CD14-positive monocyte (primary cell): ENCODE data around the gene SPATA16. TPM values are rescaled to one million over a fixed set of nuclear protein-coding genes. Genes with fewer than 3 reads are reported as not detected.

Experiments
- DNase-seq, 3 donors: peaks; one replicate each; pipeline ENCODE4 v3.0.0-alpha.2; 2011 to 2022
- H2AFZ ChIP-seq: 2 replicates; pipeline ENCODE4 v1.6.0; 2012; ENCODE audit warnings: mild to moderate bottlenecking, low read depth, low read length, inconsistent platforms; ENCODE audit not compliant: insufficient read depth, poor library complexity, severe bottlenecking
- H3K27ac ChIP-seq, 2 donors: 1 replicate in 1 of 2; 2 replicates in 1 of 2; pipeline ENCODE4 v1.5.1; 2012 to 2013; ENCODE audit warnings: low read length in 2 of 2, control low read depth in 1 of 2, inconsistent platforms in 1 of 2, low read depth in 1 of 2, mild to moderate bottlenecking in 1 of 2
- H3K27me3 ChIP-seq, 2 donors: one replicate each; pipeline versions ENCODE4 v1.6.0 to v1.6.1; 2011 to 2013; ENCODE audit warnings: low read length in 2 of 2; ENCODE audit not compliant: control insufficient read depth in 2 of 2, insufficient read depth in 2 of 2
- H3K36me3 ChIP-seq, 2 donors: replicated peaks in 1 of 2; 1 replicate in 1 of 2; 2 replicates in 1 of 2; pipeline versions ENCODE4 v1.5.1 to v1.6.1; 2012 to 2013; ENCODE audit warnings: low read length in 2 of 2, control low read depth in 1 of 2, inconsistent platforms in 1 of 2, mild to moderate bottlenecking in 1 of 2; ENCODE audit not compliant: insufficient read depth in 2 of 2, control insufficient read depth in 1 of 2
- H3K4me1 ChIP-seq, 2 donors: 1 replicate in 1 of 2; 2 replicates in 1 of 2; pipeline versions ENCODE4 v1.5.1 to v1.6.1; 2012 to 2013; ENCODE audit warnings: low read length in 2 of 2, control low read depth in 1 of 2, inconsistent platforms in 1 of 2, mild to moderate bottlenecking in 1 of 2, moderate library complexity in 1 of 2; ENCODE audit not compliant: insufficient read depth in 2 of 2, control insufficient read depth in 1 of 2
- H3K4me2 ChIP-seq: replicated peaks from 2 replicates; pipeline ENCODE3; 2012; ENCODE audit warnings: low read length, moderate library complexity, mild to moderate bottlenecking; ENCODE audit not compliant: poor library complexity, severe bottlenecking; ENCODE audit errors: extremely low read depth
- H3K4me3 ChIP-seq, 3 experiments: fragments of 200-600 bp in 1 of 3; sonication (generic) in 1 of 3; replicated peaks in 1 of 3; 1 replicate in 2 of 3; 2 replicates in 1 of 3; pipeline ENCODE4 v1.5.1; 2011 to 2013; ENCODE audit warnings: low read length in 3 of 3, mild to moderate bottlenecking in 3 of 3, control low read depth in 2 of 3, low read depth in 2 of 3, inconsistent platforms in 1 of 3, moderate library complexity in 1 of 3
- H3K79me2 ChIP-seq: 2 replicates; pipeline ENCODE4 v1.6.0; 2012; ENCODE audit warnings: mild to moderate bottlenecking, control low read depth, inconsistent platforms, low read length, moderate library complexity; ENCODE audit not compliant: insufficient read depth
- H3K9ac ChIP-seq: 2 replicates; pipeline ENCODE4 v1.6.0; 2017; ENCODE audit warnings: low read length, mild to moderate bottlenecking; ENCODE audit not compliant: insufficient read depth, poor library complexity, severe bottlenecking
- H3K9me3 ChIP-seq, 2 donors: replicated peaks in 1 of 2; 1 replicate in 1 of 2; 2 replicates in 1 of 2; pipeline versions ENCODE4 v1.5.1 to v1.6.1; 2012 to 2013; ENCODE audit warnings: low read length in 2 of 2, control low read depth in 1 of 2; ENCODE audit not compliant: control insufficient read depth in 1 of 2, insufficient read depth in 1 of 2
- H4K20me1 ChIP-seq: 2 replicates; pipeline ENCODE4 v1.6.0; 2012; ENCODE audit warnings: mild to moderate bottlenecking, low read length, control low read depth, moderate library complexity; ENCODE audit not compliant: insufficient read depth
- H3K27ac Mint-ChIP-seq, 7 donors: one replicate each; pipeline ENCODE4 v1.8.0; 2020; ENCODE audit warnings: mild to moderate bottlenecking in 7 of 7, mixed read lengths in 7 of 7, moderate library complexity in 6 of 7, inconsistent platforms in 2 of 7
- H3K27me3 Mint-ChIP-seq, 3 donors: one replicate each; pipeline ENCODE4 v1.8.0; 2021 to 2022; ENCODE audit warnings: low read depth in 3 of 3, mild to moderate bottlenecking in 3 of 3, mixed read lengths in 3 of 3, moderate library complexity in 3 of 3, inconsistent platforms in 1 of 3
- H3K36me3 Mint-ChIP-seq, 2 donors: one replicate each; pipeline ENCODE4 v1.8.0; 2020; ENCODE audit warnings: mixed read lengths in 2 of 2, inconsistent platforms in 1 of 2, mild to moderate bottlenecking in 1 of 2
- H3K4me1 Mint-ChIP-seq: one replicate; pipeline ENCODE4 v1.8.0; 2020; ENCODE audit warnings: mild to moderate bottlenecking, mixed read lengths
- H3K4me3 Mint-ChIP-seq, 2 donors: one replicate each; pipeline ENCODE4 v1.8.0; 2020; ENCODE audit warnings: mild to moderate bottlenecking in 2 of 2, mixed read lengths in 2 of 2, moderate library complexity in 1 of 2
- H3K9me3 Mint-ChIP-seq, 7 donors: one replicate each; pipeline ENCODE4 v1.8.0; 2020 to 2022; ENCODE audit warnings: mixed read lengths in 7 of 7, mild to moderate bottlenecking in 6 of 7, moderate library complexity in 6 of 7, inconsistent platforms in 2 of 7
- WGBS: methylation state at CpG from one replicate; pipeline ENCODE4 v1.1.5; 2013; ENCODE audit warnings: missing lambda C conversion rate; ENCODE audit not compliant: insufficient coverage; 5-methylcytosine and 5-hydroxymethylcytosine counted together
- intact Hi-C, 2 donors: fragments of 100-400 bp; cut with micrococcal nuclease; formaldehyde crosslinking; loops; one replicate each; pipeline versions ENCODE4 v1.15.0 to v1.15.1; 2023
- polyA plus RNA-seq, 3 donors: library from polyadenylated mRNA; depleted of rRNA in 1 of 3; unstranded in 2 of 3; stranded (reverse) in 1 of 3; fragments of 300-500 nt in 2 of 3; fragments of >200 nt in 1 of 3; fragmentation: Illumina TruSeq in 2 of 3; gene quantifications; 1 replicate in 2 of 3; 2 replicates in 1 of 3; pipeline ENCODE4 v1.2.3, GENCODE V29; 2012 to 2021
- TF ChIP-seq, protein P1 (sequence below): fragments of 200-600 bp; IDR thresholded peaks from one replicate; pipeline ENCODE4 v1.8.0; 2022; ENCODE audit warnings: antibody characterized with exemption, mild to moderate bottlenecking

Gene SPATA16
- polyA plus RNA-seq, 3 donors: not detected

DNA sequence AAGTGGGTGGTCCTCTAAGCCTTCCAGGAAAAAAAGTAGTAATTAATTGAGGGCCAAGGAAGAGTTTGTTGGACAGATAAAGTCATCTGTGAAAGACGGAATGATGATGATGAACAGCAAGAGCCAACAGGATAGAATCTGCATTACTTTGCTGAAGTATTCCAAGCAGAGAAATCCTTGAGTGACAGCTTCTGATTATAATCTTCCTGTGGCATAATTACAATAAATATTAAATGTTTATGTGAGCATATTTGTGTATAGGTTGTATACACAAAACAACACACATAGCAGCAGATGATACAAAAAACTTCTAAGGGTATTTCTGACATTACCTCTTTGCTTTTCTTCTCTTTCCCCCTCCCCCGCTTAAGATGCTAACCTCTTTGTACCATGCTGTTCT is 147.6 kb downstream of the SPATA16 start:
- intact Hi-C loops: no loop called here
- no peak overlapping the region for H3K27ac Mint-ChIP-seq
- Histone ChIP-seq H3K4me2 (no peak overlapping the region), H3K4me3 (no peak overlapping the region), H4K20me1 (no peaks in the 10 kb centered on the region), H3K27me3 (no peaks in the 10 kb centered on the region), H3K4me1 (no peaks in the 10 kb centered on the region), H2AFZ (no peak overlapping the region), H3K79me2 (no peaks in the 10 kb centered on the region), H3K36me3 (no peaks in the 10 kb centered on the region), H3K9me3 (no peaks in the 10 kb centered on the region), H3K27ac (no peak overlapping the region), H3K9ac (no peak overlapping the region)
- TF ChIP-seq, protein P1, sequence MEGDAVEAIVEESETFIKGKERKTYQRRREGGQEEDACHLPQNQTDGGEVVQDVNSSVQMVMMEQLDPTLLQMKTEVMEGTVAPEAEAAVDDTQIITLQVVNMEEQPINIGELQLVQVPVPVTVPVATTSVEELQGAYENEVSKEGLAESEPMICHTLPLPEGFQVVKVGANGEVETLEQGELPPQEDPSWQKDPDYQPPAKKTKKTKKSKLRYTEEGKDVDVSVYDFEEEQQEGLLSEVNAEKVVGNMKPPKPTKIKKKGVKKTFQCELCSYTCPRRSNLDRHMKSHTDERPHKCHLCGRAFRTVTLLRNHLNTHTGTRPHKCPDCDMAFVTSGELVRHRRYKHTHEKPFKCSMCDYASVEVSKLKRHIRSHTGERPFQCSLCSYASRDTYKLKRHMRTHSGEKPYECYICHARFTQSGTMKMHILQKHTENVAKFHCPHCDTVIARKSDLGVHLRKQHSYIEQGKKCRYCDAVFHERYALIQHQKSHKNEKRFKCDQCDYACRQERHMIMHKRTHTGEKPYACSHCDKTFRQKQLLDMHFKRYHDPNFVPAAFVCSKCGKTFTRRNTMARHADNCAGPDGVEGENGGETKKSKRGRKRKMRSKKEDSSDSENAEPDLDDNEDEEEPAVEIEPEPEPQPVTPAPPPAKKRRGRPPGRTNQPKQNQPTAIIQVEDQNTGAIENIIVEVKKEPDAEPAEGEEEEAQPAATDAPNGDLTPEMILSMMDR: no peak
- peaks cover 0 to 1% (median 0%) of the 10 kb centered on the region in 7 donors for H3K9me3 Mint-ChIP-seq
- peaks cover 0 to 3% (median 2%) of the 10 kb centered on the region in 3 donors for H3K27me3 Mint-ChIP-seq
- H3K36me3 Mint-ChIP-seq: no peaks in the 10 kb centered on the region
- 57% methylated on average over 1 of the region's 2 CpGs for WGBS
- DNase-seq: no peak
- no peaks in the 10 kb centered on the region for H3K4me1 Mint-ChIP-seq
- no peak overlapping the region for H3K4me3 Mint-ChIP-seq

DNA sequence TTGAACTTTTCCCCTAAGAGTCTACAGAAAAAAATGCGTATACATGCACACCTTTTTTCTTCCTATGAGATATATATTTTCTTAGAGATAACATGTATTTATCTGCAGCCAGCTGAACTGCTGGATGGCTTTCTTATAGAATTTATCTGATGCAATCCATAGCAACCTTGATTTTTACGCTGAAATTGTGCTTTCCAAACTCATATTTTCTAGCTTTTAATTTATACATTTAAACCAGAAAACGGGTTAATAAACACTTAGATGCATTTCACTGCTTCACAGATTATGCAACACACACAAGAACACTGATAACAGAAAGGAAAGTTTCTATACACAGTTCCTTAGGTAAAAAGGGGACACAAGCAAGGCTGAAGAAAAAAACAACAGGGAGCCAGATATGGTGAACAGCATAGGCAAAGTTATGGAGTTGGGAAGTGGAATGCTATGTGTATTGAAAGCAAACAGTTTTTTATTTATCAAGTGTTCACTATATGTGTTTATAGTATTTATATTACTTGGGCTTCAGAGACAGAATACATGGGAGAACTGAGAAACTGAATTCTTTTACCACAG is 149.5 kb downstream of the SPATA16 start:
- H3K4me1 Mint-ChIP-seq: no peaks in the 10 kb centered on the region
- no peaks in the 10 kb centered on the region for H3K27me3 ChIP-seq
- H3K36me3 Mint-ChIP-seq: no peaks in the 10 kb centered on the region
- H3K27ac ChIP-seq: no peak overlapping the region
- no CpG with 5 or more reads among the region's 3 CpGs for WGBS
- no peak overlapping the region for H2AFZ ChIP-seq
- TF ChIP-seq, protein P1: no peak
- H3K36me3 ChIP-seq: no peaks in the 10 kb centered on the region
- H3K27ac Mint-ChIP-seq: no peak overlapping the region
- H3K4me1 ChIP-seq: no peaks in the 10 kb centered on the region
- no peak overlapping the region for H3K4me3 ChIP-seq
- DNase-seq: no peak
- no peaks in the 10 kb centered on the region for H3K79me2 ChIP-seq
- no peak overlapping the region for H3K4me2 ChIP-seq
- no peaks in the 10 kb centered on the region for H4K20me1 ChIP-seq
- H3K27me3 Mint-ChIP-seq: peaks cover 0 to 5% (median 0%) of the 10 kb centered on the region in 3 donors
- no peak overlapping the region for H3K4me3 Mint-ChIP-seq
- H3K9me3 Mint-ChIP-seq: peaks cover 0 to 1% (median 0%) of the 10 kb centered on the region in 7 donors
- H3K9me3 ChIP-seq: no peaks in the 10 kb centered on the region
- intact Hi-C loops: no loop called here
- H3K9ac ChIP-seq: no peak overlapping the region
